HepG2 (cell line): ENCODE measurements around the gene ZC3H12A. TPM values are rescaled to one million over a fixed set of nuclear protein-coding genes. Genes with fewer than 3 reads are reported as not detected.

ENCODE experiments used
- FOSL1 ChIP-seq: sonication (generic); formaldehyde crosslinking; IDR thresholded peaks from 2 replicates; pipeline ENCODE4 v1.9.0; 2021; ENCODE audit warnings: missing genetic modification reagents, borderline replicate concordance
- NCOA1 ChIP-seq: sonication (generic); formaldehyde crosslinking; IDR thresholded peaks from 2 replicates; pipeline ENCODE4 v1.9.0; 2021; ENCODE audit warnings: missing genetic modification reagents
- NFYC ChIP-seq: IDR thresholded peaks from 2 replicates; pipeline ENCODE4 v1.6.1; 2016; ENCODE audit warnings: missing genetic modification reagents, missing compliant biosample characterization
- ZNF878 ChIP-seq: sonication (generic); formaldehyde crosslinking; IDR thresholded peaks from 2 replicates; pipeline ENCODE4 v1.8.1; 2023; ENCODE audit warnings: mild to moderate bottlenecking, missing genetic modification reagents, moderate library complexity
- polyA plus RNA-seq, 8 experiments: library from polyadenylated mRNA; depleted of rRNA in 3 of 8; stranded (reverse) in 7 of 8; unstranded in 1 of 8; fragments of >200 nt; fragmentation: Illumina TruSeq in 4 of 8; extraction: Trizol in 4 of 8; gene quantifications; 2 replicates each; pipeline versions ENCODE4 v1.2.1 to v1.2.3, GENCODE V29; 2011 to 2016; ENCODE audit warnings: low read depth in 4 of 8, missing spikeins in 1 of 8, mixed read lengths in 1 of 8; ENCODE audit not compliant: insufficient read depth in 1 of 8
- total RNA-seq, 5 experiments: library from RNA; depleted of rRNA; stranded (reverse); fragments of >200 nt; fragmentation: Illumina TruSeq; extraction: Trizol; gene quantifications; 2 replicates each; pipeline ENCODE4 v1.2.3, GENCODE V29; 2016; ENCODE audit warnings: low read depth in 1 of 5
- TF ChIP-seq, protein P1 (sequence below): sonication (generic); formaldehyde crosslinking; IDR thresholded peaks from 2 replicates; pipeline ENCODE4 v1.5.0; 2020; ENCODE audit warnings: missing genetic modification reagents
- TF ChIP-seq, protein P2 (sequence below): sonication (generic); formaldehyde crosslinking; IDR thresholded peaks from 2 replicates; pipeline ENCODE4 v1.5.1; 2020; ENCODE audit warnings: mild to moderate bottlenecking, missing genetic modification reagents, moderate library complexity
- TF ChIP-seq, protein P3 (sequence below): sonication (generic); formaldehyde crosslinking; IDR thresholded peaks from 2 replicates; pipeline ENCODE4 v1.5.1; 2020; ENCODE audit warnings: mild to moderate bottlenecking, missing genetic modification reagents, borderline replicate concordance
- TF ChIP-seq, protein P4 (sequence below): sonication (generic); formaldehyde crosslinking; IDR thresholded peaks from 2 replicates; pipeline ENCODE4 v1.4.0; 2020; ENCODE audit warnings: missing genetic modification reagents, mild to moderate bottlenecking, borderline replicate concordance

The ZC3H12A gene
- total and polyA plus RNA-seq, 2 of the 13 experiments (the other 11 are each of a cell fraction or from before 2014, with no cell fraction given) = 6.8 to 13.3 TPM

DNA sequence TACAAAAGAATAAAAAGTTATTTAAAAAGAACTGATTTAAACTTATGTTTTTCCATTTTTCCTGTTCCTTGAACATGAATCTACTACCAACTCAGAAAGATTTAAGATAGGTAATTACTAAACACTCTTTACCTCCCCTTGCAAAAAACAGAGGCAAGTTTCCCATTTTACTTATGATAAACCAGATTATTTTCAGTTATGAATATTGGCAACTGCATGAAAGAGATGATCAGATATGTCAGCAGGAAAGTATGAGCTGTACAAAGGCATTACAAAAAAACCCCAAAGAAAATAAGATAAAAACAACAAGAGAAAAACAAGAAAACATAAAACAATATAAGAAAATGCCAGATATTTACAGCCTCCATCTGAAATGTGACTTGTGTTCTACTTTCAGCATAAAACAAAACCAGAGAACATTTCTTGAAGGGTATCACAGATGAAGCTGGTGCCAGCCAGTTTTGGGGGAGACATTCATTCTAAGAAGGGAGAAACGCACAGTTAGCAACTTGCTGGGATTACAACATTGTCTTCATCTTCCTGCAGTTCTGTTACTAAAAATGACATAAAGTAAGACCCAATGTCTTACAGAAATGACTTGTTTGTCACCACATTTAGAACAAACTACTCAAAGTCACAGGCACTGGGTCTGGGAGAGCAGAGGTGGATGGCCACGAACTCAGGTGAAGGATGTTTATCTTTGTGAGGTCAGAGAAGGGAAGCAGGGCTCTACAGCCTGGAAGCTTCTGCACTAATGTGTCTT is 19.1 kb downstream of the ZC3H12A start (continued):
- TF ChIP-seq FOSL1 (CRISPR knock-in tag) (no peak), NFYC (CRISPR knock-in tag) (no peak), ZNF878 (CRISPR knock-in tag) (no peak), NCOA1 (no peak)
- TF ChIP-seq, protein P1, sequence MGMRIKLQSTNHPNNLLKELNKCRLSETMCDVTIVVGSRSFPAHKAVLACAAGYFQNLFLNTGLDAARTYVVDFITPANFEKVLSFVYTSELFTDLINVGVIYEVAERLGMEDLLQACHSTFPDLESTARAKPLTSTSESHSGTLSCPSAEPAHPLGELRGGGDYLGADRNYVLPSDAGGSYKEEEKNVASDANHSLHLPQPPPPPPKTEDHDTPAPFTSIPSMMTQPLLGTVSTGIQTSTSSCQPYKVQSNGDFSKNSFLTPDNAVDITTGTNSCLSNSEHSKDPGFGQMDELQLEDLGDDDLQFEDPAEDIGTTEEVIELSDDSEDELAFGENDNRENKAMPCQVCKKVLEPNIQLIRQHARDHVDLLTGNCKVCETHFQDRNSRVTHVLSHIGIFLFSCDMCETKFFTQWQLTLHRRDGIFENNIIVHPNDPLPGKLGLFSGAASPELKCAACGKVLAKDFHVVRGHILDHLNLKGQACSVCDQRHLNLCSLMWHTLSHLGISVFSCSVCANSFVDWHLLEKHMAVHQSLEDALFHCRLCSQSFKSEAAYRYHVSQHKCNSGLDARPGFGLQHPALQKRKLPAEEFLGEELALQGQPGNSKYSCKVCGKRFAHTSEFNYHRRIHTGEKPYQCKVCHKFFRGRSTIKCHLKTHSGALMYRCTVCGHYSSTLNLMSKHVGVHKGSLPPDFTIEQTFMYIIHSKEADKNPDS = no peak
- TF ChIP-seq, protein P2, sequence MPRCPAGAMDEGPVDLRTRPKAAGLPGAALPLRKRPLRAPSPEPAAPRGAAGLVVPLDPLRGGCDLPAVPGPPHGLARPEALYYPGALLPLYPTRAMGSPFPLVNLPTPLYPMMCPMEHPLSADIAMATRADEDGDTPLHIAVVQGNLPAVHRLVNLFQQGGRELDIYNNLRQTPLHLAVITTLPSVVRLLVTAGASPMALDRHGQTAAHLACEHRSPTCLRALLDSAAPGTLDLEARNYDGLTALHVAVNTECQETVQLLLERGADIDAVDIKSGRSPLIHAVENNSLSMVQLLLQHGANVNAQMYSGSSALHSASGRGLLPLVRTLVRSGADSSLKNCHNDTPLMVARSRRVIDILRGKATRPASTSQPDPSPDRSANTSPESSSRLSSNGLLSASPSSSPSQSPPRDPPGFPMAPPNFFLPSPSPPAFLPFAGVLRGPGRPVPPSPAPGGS = no peak
- TF ChIP-seq, protein P3, sequence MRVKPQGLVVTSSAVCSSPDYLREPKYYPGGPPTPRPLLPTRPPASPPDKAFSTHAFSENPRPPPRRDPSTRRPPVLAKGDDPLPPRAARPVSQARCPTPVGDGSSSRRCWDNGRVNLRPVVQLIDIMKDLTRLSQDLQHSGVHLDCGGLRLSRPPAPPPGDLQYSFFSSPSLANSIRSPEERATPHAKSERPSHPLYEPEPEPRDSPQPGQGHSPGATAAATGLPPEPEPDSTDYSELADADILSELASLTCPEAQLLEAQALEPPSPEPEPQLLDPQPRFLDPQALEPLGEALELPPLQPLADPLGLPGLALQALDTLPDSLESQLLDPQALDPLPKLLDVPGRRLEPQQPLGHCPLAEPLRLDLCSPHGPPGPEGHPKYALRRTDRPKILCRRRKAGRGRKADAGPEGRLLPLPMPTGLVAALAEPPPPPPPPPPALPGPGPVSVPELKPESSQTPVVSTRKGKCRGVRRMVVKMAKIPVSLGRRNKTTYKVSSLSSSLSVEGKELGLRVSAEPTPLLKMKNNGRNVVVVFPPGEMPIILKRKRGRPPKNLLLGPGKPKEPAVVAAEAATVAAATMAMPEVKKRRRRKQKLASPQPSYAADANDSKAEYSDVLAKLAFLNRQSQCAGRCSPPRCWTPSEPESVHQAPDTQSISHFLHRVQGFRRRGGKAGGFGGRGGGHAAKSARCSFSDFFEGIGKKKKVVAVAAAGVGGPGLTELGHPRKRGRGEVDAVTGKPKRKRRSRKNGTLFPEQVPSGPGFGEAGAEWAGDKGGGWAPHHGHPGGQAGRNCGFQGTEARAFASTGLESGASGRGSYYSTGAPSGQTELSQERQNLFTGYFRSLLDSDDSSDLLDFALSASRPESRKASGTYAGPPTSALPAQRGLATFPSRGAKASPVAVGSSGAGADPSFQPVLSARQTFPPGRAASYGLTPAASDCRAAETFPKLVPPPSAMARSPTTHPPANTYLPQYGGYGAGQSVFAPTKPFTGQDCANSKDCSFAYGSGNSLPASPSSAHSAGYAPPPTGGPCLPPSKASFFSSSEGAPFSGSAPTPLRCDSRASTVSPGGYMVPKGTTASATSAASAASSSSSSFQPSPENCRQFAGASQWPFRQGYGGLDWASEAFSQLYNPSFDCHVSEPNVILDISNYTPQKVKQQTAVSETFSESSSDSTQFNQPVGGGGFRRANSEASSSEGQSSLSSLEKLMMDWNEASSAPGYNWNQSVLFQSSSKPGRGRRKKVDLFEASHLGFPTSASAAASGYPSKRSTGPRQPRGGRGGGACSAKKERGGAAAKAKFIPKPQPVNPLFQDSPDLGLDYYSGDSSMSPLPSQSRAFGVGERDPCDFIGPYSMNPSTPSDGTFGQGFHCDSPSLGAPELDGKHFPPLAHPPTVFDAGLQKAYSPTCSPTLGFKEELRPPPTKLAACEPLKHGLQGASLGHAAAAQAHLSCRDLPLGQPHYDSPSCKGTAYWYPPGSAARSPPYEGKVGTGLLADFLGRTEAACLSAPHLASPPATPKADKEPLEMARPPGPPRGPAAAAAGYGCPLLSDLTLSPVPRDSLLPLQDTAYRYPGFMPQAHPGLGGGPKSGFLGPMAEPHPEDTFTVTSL = no peak
- TF ChIP-seq, protein P4, sequence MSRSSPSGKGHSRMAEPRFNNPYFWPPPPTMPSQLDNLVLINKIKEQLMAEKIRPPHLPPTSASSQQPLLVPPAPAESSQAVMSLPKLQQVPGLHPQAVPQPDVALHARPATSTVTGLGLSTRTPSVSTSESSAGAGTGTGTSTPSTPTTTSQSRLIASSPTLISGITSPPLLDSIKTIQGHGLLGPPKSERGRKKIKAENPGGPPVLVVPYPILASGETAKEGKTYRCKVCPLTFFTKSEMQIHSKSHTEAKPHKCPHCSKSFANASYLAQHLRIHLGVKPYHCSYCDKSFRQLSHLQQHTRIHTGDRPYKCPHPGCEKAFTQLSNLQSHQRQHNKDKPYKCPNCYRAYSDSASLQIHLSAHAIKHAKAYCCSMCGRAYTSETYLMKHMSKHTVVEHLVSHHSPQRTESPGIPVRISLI (CRISPR knock-in tag) = no peak
